ENCODE data around the gene GNE.
"Not testable (repeated sequence)": the region's sequence is repeated elsewhere in the genome, so short reads cannot be mapped to it uniquely, and the experiment has no call there.

The GNE gene

DNA sequence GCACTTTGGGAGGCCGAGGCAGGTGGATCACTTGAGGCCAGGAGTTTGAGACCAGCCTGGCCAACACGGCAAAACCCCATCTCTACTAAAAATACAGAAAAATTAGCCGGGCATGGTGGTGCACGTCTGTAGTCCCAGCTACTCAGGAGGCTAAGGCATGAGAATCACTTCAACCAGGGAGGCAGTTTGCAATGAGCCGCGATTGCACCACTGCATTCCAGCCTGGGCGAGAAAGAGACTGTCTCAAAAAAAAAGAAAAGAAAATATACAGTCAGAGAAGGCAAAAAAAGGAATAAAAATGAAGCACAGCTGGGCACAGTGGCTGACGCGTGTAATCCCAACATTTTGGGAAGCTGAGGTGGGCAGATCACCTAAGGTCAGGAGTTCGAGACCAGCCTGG, 81.8 kb downstream of the GNE start:
- H3K9me3 ChIP-seq (ENCODE audit: control insufficient read depth in 2 of 2, low read length in 2 of 2); H3K27me3 ChIP-seq (ENCODE audit: control insufficient read depth in 2 of 2, insufficient read depth in 2 of 2, low read length in 2 of 2); H3K9ac ChIP-seq (ENCODE audit: low read depth in 1 of 2, low read length in 2 of 2); H3K27ac ChIP-seq (ENCODE audit: low read depth in 2 of 2, low read length in 2 of 2); H3K36me3 ChIP-seq (ENCODE audit: control insufficient read depth in 2 of 2, insufficient read depth in 2 of 2, low read length in 2 of 2); H3K4me1 ChIP-seq (ENCODE audit: control insufficient read depth in 2 of 2, insufficient read depth in 2 of 2, low read length in 2 of 2); H3K4me3 ChIP-seq (ENCODE audit: low read length in 2 of 2): not testable (repeated sequence)

DNA sequence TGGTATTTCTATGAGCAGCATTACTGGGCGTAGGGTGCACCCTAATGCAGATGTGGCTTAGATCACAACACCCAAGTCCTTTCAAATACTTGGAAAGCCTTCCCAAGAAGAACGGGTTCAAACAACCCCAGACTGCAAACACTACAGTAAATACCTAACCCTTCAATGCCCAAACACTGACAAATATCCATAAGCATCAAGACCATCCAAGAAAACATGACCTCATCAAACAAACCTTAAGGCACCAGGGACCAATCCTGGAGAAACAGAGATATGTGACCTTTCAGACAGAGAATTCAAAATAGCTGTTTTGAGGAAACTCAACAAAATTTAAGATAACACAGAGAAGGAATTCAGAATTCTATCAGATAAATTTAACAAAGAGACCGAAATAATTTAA, 83.0 kb downstream of the GNE start:
- not testable (repeated sequence) for H3K4me3 ChIP-seq (ENCODE audit: low read length in 2 of 2); H3K36me3 ChIP-seq (ENCODE audit: control insufficient read depth in 2 of 2, insufficient read depth in 2 of 2, low read length in 2 of 2); H3K9me3 ChIP-seq (ENCODE audit: control insufficient read depth in 2 of 2, low read length in 2 of 2); H3K27me3 ChIP-seq (ENCODE audit: control insufficient read depth in 2 of 2, insufficient read depth in 2 of 2, low read length in 2 of 2); H3K4me1 ChIP-seq (ENCODE audit: control insufficient read depth in 2 of 2, insufficient read depth in 2 of 2, low read length in 2 of 2); H3K27ac ChIP-seq (ENCODE audit: low read depth in 2 of 2, low read length in 2 of 2); H3K9ac ChIP-seq (ENCODE audit: low read depth in 1 of 2, low read length in 2 of 2)

DNA sequence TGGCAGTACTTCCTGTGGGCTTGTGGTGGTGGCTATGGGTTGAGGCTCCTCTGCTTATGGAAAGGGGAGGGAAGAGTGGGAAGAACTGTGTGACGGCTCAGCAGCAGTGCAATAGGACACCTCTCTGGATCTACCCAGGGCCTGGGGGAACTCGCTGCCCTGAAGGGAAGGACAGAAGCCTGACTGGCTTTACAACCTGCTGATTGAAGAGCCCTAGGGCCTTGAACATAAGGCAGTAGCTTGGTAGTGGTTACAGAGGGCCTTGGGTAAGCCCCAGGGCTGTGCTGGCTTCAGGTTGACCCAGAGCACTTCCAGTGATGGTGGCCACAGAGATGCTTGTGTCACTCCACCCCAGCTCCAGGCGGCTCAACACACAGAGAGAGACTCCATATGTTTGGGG, 83.5 kb downstream of the GNE start:
- Histone ChIP-seq H3K4me3 (ENCODE audit: low read length in 2 of 2) (no peak overlapping the region), H3K27ac (ENCODE audit: low read depth in 2 of 2, low read length in 2 of 2) (no peak overlapping the region), H3K36me3 (ENCODE audit: control insufficient read depth in 2 of 2, insufficient read depth in 2 of 2, low read length in 2 of 2) (no peaks in the 10 kb centered on the region), H3K27me3 (ENCODE audit: control insufficient read depth in 2 of 2, insufficient read depth in 2 of 2, low read length in 2 of 2) (no peaks in the 10 kb centered on the region), H3K4me1 (ENCODE audit: control insufficient read depth in 2 of 2, insufficient read depth in 2 of 2, low read length in 2 of 2) (no peaks in the 10 kb centered on the region), H3K9me3 (ENCODE audit: control insufficient read depth in 2 of 2, low read length in 2 of 2) (no peaks in the 10 kb centered on the region), H3K9ac (ENCODE audit: low read depth in 1 of 2, low read length in 2 of 2) (no peak overlapping the region)

DNA sequence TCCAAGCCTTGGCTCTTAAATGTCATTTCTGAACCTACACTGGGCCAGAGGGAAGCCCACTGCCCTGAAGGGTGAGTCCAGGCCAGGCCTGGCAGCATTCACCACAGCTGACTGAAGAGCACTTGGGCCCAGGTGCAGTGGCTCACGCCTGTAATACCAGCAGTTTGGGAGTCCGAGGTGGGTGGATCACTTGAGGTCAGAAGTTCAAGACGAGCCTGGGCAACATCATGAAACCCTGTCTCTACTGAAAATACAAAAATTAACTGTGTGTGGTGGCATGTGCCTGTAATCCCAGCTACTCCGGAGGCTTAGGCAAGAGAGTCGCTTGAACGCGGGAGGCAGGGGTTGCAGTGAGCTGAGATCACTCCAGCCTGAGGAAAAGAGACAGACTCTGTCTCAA, 84.0 kb downstream of the GNE start:
- Histone ChIP-seq H3K9me3 (ENCODE audit: control insufficient read depth in 2 of 2, low read length in 2 of 2) (no peaks in the 10 kb centered on the region), H3K4me1 (ENCODE audit: control insufficient read depth in 2 of 2, insufficient read depth in 2 of 2, low read length in 2 of 2) (no peaks in the 10 kb centered on the region), H3K9ac (ENCODE audit: low read depth in 1 of 2, low read length in 2 of 2) (no peak overlapping the region), H3K27me3 (ENCODE audit: control insufficient read depth in 2 of 2, insufficient read depth in 2 of 2, low read length in 2 of 2) (no peaks in the 10 kb centered on the region), H3K36me3 (ENCODE audit: control insufficient read depth in 2 of 2, insufficient read depth in 2 of 2, low read length in 2 of 2) (no peaks in the 10 kb centered on the region), H3K4me3 (ENCODE audit: low read length in 2 of 2) (no peak overlapping the region), H3K27ac (ENCODE audit: low read depth in 2 of 2, low read length in 2 of 2) (no peak overlapping the region)

DNA sequence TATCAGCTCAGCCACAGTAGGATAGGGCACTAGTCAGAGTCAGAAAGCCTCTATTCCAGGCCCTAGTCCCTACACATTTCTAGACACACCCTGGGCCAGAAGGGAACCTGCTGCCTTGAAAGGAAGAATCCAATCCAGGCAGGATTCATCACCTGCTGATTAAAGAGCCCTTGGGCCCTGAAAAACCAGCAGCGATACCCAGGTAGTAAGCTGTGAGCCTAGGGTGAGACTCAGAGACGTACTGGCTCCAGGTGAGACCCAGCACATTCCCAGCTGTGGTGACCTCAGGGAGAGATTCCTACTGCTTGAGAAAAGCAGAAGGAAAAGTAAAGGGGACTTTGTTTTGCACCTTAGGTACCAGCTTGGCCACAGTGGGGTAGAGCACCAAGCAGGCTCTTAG, 84.4 kb downstream of the GNE start:
- no peak overlapping the region for H3K4me3 ChIP-seq (ENCODE audit: low read length in 2 of 2)
- H3K27ac ChIP-seq (ENCODE audit: low read depth in 2 of 2, low read length in 2 of 2) = no peak overlapping the region
- H3K9ac ChIP-seq (ENCODE audit: low read depth in 1 of 2, low read length in 2 of 2) = no peak overlapping the region
- H3K27me3 ChIP-seq (ENCODE audit: control insufficient read depth in 2 of 2, insufficient read depth in 2 of 2, low read length in 2 of 2) = no peaks in the 10 kb centered on the region
- no peaks in the 10 kb centered on the region for H3K4me1 ChIP-seq (ENCODE audit: control insufficient read depth in 2 of 2, insufficient read depth in 2 of 2, low read length in 2 of 2)
- no peaks in the 10 kb centered on the region for H3K36me3 ChIP-seq (ENCODE audit: control insufficient read depth in 2 of 2, insufficient read depth in 2 of 2, low read length in 2 of 2)
- H3K9me3 ChIP-seq (ENCODE audit: control insufficient read depth in 2 of 2, low read length in 2 of 2) = no peaks in the 10 kb centered on the region

DNA sequence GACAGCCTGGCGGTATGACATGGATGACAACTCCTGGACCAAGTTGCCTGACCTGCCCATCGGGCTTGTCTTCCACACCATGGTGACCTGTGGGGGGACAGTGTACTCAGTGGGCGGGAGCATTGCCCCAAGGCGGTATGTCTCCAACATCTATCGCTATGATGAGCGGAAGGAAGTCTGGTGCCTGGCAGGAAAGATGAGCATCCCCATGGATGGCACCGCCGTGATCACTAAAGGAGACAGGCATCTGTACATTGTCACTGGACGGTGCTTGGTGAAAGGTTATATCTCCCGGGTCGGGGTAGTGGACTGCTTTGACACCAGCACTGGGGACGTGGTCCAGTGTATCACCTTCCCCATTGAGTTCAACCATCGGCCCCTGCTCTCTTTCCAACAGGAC, 87.7 kb downstream of the GNE start:
- Histone ChIP-seq H3K36me3 (ENCODE audit: control insufficient read depth in 2 of 2, insufficient read depth in 2 of 2, low read length in 2 of 2) (no peaks in the 10 kb centered on the region), H3K4me1 (ENCODE audit: control insufficient read depth in 2 of 2, insufficient read depth in 2 of 2, low read length in 2 of 2) (peaks cover 4 to 6% of the 10 kb centered on the region in 2 donors), H3K27ac (ENCODE audit: low read depth in 2 of 2, low read length in 2 of 2) (no peak overlapping the region), H3K9me3 (ENCODE audit: control insufficient read depth in 2 of 2, low read length in 2 of 2) (no peaks in the 10 kb centered on the region), H3K9ac (ENCODE audit: low read depth in 1 of 2, low read length in 2 of 2) (no peak overlapping the region), H3K27me3 (ENCODE audit: control insufficient read depth in 2 of 2, insufficient read depth in 2 of 2, low read length in 2 of 2) (no peaks in the 10 kb centered on the region), H3K4me3 (ENCODE audit: low read length in 2 of 2) (no peak overlapping the region)

DNA sequence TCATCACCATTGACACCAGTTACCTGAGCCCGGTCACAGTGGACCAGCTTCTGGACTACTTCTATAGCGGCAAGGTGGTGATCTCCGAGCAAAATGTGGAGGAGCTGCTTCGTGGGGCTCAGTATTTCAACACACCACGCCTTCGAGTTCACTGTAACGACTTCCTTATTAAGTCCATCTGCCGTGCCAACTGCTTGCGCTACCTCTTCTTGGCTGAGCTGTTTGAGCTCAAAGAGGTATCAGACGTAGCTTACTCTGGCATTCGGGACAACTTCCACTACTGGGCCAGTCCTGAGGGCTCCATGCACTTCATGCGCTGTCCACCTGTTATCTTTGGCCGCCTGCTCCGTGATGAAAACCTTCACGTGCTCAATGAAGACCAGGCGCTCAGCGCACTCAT, 88.5 kb downstream of the GNE start:
- H3K4me3 ChIP-seq (ENCODE audit: low read length in 2 of 2) = no peak overlapping the region
- peaks cover 4 to 6% of the 10 kb centered on the region in 2 donors for H3K4me1 ChIP-seq (ENCODE audit: control insufficient read depth in 2 of 2, insufficient read depth in 2 of 2, low read length in 2 of 2)
- H3K36me3 ChIP-seq (ENCODE audit: control insufficient read depth in 2 of 2, insufficient read depth in 2 of 2, low read length in 2 of 2) = no peaks in the 10 kb centered on the region
- H3K27ac ChIP-seq (ENCODE audit: low read depth in 2 of 2, low read length in 2 of 2) = no peak overlapping the region
- no peaks in the 10 kb centered on the region for H3K9me3 ChIP-seq (ENCODE audit: control insufficient read depth in 2 of 2, low read length in 2 of 2)
- no peaks in the 10 kb centered on the region for H3K27me3 ChIP-seq (ENCODE audit: control insufficient read depth in 2 of 2, insufficient read depth in 2 of 2, low read length in 2 of 2)
- H3K9ac ChIP-seq (ENCODE audit: low read depth in 1 of 2, low read length in 2 of 2) = no peak overlapping the region

DNA sequence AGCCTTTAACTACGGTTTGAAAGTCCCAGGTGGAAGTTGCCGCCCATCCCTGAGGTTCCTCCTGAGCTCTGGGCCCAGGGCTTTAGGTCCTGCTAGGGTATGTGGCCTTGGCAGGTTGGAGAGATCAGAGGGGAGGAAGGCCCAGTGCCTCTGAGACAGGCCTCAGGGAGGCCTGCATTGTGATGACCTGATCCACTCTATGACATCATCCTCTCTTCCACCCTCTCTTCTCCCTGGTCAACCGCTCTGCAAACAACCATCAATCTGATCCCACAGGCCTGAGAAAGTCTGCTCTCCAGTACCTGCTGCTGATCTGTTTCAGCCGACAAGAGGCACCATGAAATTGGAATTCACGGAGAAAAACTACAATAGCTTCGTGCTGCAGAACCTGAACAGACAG, 89.1 kb downstream of the GNE start, which contains the start of gene CCIN:
TSS of gene CCIN (plus strand) at position 223 of the 400 bp plus-strand sequence. CDS start at position 338, 115 bp downstream.
- H3K9me3 ChIP-seq (ENCODE audit: control insufficient read depth in 2 of 2, low read length in 2 of 2) = no peaks in the 10 kb centered on the region
- H3K4me3 ChIP-seq (ENCODE audit: low read length in 2 of 2) = no peak within 1 kb of the TSS
- no peak within 1 kb of the TSS for H3K9ac ChIP-seq (ENCODE audit: low read depth in 1 of 2, low read length in 2 of 2)
- H3K27me3 ChIP-seq (ENCODE audit: control insufficient read depth in 2 of 2, insufficient read depth in 2 of 2, low read length in 2 of 2) = no peaks in the 10 kb centered on the region
- peaks cover 4 to 6% of the 10 kb centered on the region in 2 donors for H3K4me1 ChIP-seq (ENCODE audit: control insufficient read depth in 2 of 2, insufficient read depth in 2 of 2, low read length in 2 of 2)
- H3K27ac ChIP-seq (ENCODE audit: low read depth in 2 of 2, low read length in 2 of 2) = no peak within 1 kb of the TSS
- no peaks in the 10 kb centered on the region for H3K36me3 ChIP-seq (ENCODE audit: control insufficient read depth in 2 of 2, insufficient read depth in 2 of 2, low read length in 2 of 2)

DNA sequence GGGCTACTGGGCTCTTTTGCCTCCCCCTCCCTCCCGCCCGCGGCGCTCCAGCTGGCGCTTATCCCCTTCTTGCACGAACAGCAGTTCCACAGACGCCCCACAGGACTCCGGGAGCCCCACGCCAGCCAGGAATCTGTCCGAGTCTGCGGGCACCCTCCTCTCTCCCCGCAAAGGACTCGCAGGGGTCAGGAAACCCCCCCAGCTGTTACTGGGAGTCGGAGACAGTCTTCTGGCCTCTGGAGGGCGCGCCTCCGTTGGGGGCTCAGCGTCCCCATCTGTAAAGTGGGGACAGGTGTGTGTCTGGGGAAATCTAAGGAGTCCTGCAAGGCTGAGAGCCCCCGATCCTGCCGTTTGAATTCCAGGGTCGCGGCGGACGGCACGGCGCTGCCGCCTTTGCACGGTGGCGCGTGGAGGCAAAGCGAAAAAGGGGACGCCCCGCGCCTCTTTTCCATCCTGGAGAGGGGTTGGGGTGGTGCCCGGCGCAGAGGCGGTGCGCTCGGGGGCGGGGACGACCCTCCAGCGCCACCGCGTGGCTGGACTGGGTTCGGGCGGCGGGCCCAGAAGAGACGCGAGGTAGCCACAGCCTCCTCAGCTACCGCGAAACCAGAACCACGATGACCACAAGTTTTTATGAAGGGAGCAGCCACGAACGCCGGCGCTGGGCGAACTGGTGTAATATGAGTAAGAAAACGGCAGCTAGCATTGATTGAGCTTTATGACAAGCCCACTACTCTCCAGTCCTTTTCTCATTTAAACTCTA, 91.9 kb downstream of the GNE start:
- Histone ChIP-seq H3K36me3 (ENCODE audit: control insufficient read depth in 2 of 2, insufficient read depth in 2 of 2, low read length in 2 of 2) (peaks cover 4 to 5% of the 10 kb centered on the region in 2 donors), H3K4me1 (ENCODE audit: control insufficient read depth in 2 of 2, insufficient read depth in 2 of 2, low read length in 2 of 2) (peaks cover 4 to 9% of the 10 kb centered on the region in 2 donors), H3K4me3 (ENCODE audit: low read length in 2 of 2) (peak overlapping the region; percentile 67 to 72), H3K9me3 (ENCODE audit: control insufficient read depth in 2 of 2, low read length in 2 of 2) (no peaks in the 10 kb centered on the region), H3K9ac (ENCODE audit: low read depth in 1 of 2, low read length in 2 of 2) (peak overlapping the region; percentile 41 to 55), H3K27ac (ENCODE audit: low read depth in 2 of 2, low read length in 2 of 2) (no peak overlapping the region), H3K27me3 (ENCODE audit: control insufficient read depth in 2 of 2, insufficient read depth in 2 of 2, low read length in 2 of 2) (no peaks in the 10 kb centered on the region)

DNA sequence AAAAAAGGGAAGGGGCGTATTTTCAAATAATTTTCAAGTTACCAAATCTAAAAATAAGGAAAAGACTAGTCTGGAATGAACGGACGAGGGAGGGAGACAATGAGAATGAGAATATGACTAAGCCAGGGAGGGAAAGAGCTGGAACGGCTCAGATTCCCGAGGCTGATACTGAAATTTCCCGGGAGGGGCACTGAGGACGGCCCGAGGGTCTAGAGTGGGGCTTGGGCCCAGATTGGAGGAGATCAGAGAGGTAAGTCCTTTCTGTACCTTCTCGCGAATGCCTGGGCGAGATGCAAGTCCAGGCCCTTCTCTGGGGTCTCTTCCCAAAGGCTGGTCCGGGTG, 92.5 kb downstream of the GNE start:
- Histone ChIP-seq H3K9ac (ENCODE audit: low read depth in 1 of 2, low read length in 2 of 2) (peak overlapping the region in 1 of 2 donors; percentile 55), H3K4me3 (ENCODE audit: low read length in 2 of 2) (peak overlapping the region in 1 of 2 donors; percentile 67), H3K36me3 (ENCODE audit: control insufficient read depth in 2 of 2, insufficient read depth in 2 of 2, low read length in 2 of 2) (peaks cover 5 to 7% of the 10 kb centered on the region in 2 donors), H3K27ac (ENCODE audit: low read depth in 2 of 2, low read length in 2 of 2) (no peak overlapping the region), H3K27me3 (ENCODE audit: control insufficient read depth in 2 of 2, insufficient read depth in 2 of 2, low read length in 2 of 2) (no peaks in the 10 kb centered on the region), H3K4me1 (ENCODE audit: control insufficient read depth in 2 of 2, insufficient read depth in 2 of 2, low read length in 2 of 2) (peaks cover 4 to 9% of the 10 kb centered on the region in 2 donors), H3K9me3 (ENCODE audit: control insufficient read depth in 2 of 2, low read length in 2 of 2) (no peaks in the 10 kb centered on the region)

All from mucosa of rectum (tissue), 2 donors.